Cardiac fibroblast (primary cell): Measurements from ENCODE around the gene CCL8.

ENCODE experiments used
- DNase-seq, 2 donors: peaks; one replicate each; pipeline versions ENCODE4 v3.0.0 to v3.0.0-alpha.2; 2010; ENCODE audit warnings: low read depth in 2 of 2
- H3K4me3 ChIP-seq, 2 donors: replicated peaks in 1 of 2; 1 replicate in 1 of 2; 2 replicates in 1 of 2; pipeline ENCODE4 v1.5.1; 2011; ENCODE audit warnings: low read depth in 2 of 2, low read length in 2 of 2, mild to moderate bottlenecking in 2 of 2, moderate library complexity in 1 of 2
- CTCF ChIP-seq: IDR thresholded peaks from one replicate; pipeline ENCODE4 v1.5.1; 2011; ENCODE audit warnings: low read depth, mild to moderate bottlenecking, low read length, inconsistent platforms

The CCL8 gene

GRCh38 chr17:34364751-34365150, 45.5 kb downstream of the CCL8 start:
- DNase-seq, result no peak
- H3K4me3 ChIP-seq, result no peak overlapping the region
- no peak for TF ChIP-seq CTCF

GRCh38 chr17:34365340-34365739, 46.1 kb downstream of the CCL8 start:
- no peak overlapping the region for H3K4me3 ChIP-seq
- no peak for DNase-seq
- TF ChIP-seq CTCF, result no peak

GRCh38 chr17:34366010-34366409, 46.8 kb downstream of the CCL8 start:
- TF ChIP-seq CTCF, result no peak
- DNase-seq, result no peak
- H3K4me3 ChIP-seq, result no peak overlapping the region

GRCh38 chr17:34366529-34367107, 47.4 kb downstream of the CCL8 start:
- no peak for DNase-seq
- no peak overlapping the region for H3K4me3 ChIP-seq
- TF ChIP-seq CTCF, result no peak

GRCh38 chr17:34367486-34368195, 48.4 kb downstream of the CCL8 start:
- no peak for DNase-seq
- TF ChIP-seq CTCF, result no peak
- no peak overlapping the region for H3K4me3 ChIP-seq

GRCh38 chr17:34368196-34368945, 49.1 kb downstream of the CCL8 start:
- no peak for DNase-seq
- no peak overlapping the region for H3K4me3 ChIP-seq
- no peak for TF ChIP-seq CTCF
